ENCODE data around the gene CABLES2. TPM values are rescaled to one million over a fixed set of nuclear protein-coding genes. Genes with fewer than 3 reads are reported as not detected.

CABLES2 gene
- total RNA-seq, 1 experiment from 2014 or later: 12.4 TPM

DNA sequence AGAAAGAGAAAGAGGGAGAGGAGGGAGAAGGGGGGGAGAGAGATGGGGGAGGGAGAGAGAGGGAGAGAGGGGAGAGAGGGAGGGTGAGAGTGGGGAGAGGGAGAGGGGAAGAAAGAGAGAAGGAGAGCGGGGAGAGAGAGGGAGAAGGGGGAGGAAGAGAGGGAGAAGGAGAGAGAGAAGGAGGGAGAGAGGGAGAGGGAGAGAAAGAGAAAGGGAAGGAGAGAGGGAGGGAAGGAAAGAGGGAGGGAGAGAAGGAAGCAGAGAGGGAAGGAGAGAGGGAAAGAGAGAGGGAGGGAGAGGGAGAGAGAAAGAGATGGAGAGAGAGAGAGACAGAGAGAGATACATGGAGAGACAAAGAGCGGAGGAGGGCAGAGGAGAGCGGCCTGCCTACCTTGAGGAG, 44.9 kb upstream of the CABLES2 start:
- H3K27me3 ChIP-seq (ENCODE audit: low read length): no peaks in the 10 kb centered on the region

DNA sequence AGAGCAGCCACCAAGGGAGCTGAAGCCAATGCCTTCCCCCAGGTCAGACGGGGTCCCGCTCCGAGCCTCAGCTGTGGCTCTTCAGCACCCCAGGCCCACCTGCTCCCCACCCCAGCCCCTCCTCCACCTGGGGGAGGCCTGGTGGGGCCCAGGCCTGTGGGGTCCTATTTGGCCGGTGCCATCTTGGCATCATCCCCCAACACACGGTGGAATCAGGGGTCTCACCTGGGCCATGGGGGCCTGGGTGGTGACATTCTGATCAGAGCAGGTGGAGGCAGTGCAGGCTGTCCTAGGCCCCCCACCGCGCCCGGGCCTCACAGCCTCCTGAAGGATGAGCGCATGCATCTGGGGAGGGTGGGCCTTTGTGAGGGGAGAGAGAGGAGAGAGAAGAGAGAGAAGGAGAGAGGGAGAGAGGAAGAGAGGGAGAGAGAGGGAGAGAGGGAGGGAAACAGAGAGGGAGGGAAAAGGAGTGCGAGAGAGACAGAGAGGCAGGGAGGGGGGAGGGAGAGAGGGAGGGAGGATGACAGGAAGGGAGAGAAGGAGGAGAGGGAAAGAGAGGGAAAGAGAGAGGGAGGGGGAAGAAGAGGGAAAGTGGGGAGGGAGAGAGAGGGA, 44.2 kb upstream of the CABLES2 start:
- ChIA-PET CTCF (no interaction called here), POLR2A (ENCODE audit: unreplicated experiment) (no interaction called here)
- no peaks in the 10 kb centered on the region for H3K79me2 ChIP-seq (ENCODE audit: low read length)
- TF ChIP-seq EZH2 (IDR thresholded peaks at IDR 0.05; ENCODE audit: low read length, unreplicated experiment): no peak
- no peak for TF ChIP-seq EZH2phosphoT487 (IDR thresholded peaks at IDR 0.05; ENCODE audit: borderline replicate concordance, low read length)
- TF ChIP-seq, protein P1, sequence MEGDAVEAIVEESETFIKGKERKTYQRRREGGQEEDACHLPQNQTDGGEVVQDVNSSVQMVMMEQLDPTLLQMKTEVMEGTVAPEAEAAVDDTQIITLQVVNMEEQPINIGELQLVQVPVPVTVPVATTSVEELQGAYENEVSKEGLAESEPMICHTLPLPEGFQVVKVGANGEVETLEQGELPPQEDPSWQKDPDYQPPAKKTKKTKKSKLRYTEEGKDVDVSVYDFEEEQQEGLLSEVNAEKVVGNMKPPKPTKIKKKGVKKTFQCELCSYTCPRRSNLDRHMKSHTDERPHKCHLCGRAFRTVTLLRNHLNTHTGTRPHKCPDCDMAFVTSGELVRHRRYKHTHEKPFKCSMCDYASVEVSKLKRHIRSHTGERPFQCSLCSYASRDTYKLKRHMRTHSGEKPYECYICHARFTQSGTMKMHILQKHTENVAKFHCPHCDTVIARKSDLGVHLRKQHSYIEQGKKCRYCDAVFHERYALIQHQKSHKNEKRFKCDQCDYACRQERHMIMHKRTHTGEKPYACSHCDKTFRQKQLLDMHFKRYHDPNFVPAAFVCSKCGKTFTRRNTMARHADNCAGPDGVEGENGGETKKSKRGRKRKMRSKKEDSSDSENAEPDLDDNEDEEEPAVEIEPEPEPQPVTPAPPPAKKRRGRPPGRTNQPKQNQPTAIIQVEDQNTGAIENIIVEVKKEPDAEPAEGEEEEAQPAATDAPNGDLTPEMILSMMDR (conservative IDR thresholded peaks at IDR 0.05; ENCODE audit: low read depth, low read length): no peak
- H3K27ac ChIP-seq (ENCODE audit: low read length): no peak overlapping the region
- no peak overlapping the region for H3K4me3 ChIP-seq (ENCODE audit: low read length)
- no peaks in the 10 kb centered on the region for H3K9me3 ChIP-seq (ENCODE audit: low read length)
- H3K36me3 ChIP-seq (ENCODE audit: low read depth, low read length): no peaks in the 10 kb centered on the region
- no peak overlapping the region for H3K9ac ChIP-seq (ENCODE audit: low read length)
- no peaks in the 10 kb centered on the region for H4K20me1 ChIP-seq (ENCODE audit: low read length)
- no peaks in the 10 kb centered on the region for H3F3A ChIP-seq (ENCODE audit: low read length, unreplicated experiment)
- H3K4me2 ChIP-seq (ENCODE audit: low read length): no peak overlapping the region
- H3K27me3 ChIP-seq (ENCODE audit: low read length): no peaks in the 10 kb centered on the region
- no peaks in the 10 kb centered on the region for H3K4me1 ChIP-seq (ENCODE audit: insufficient read depth, low read length)
- H2AFZ ChIP-seq (ENCODE audit: low read length): no peak overlapping the region
- no peak for DNase-seq
- no peak for ATAC-seq
- intact Hi-C loops (cut with micrococcal nuclease): no loop called here
- BruUV-seq (replicated peaks): no TSS peak
- H3K9me2 ChIP-seq (replicated peaks; ENCODE audit: low read length): no peaks in the 10 kb centered on the region

More for the DNA sequence above, 44.9 kb upstream of the CABLES2 start:
- H2AFZ ChIP-seq (ENCODE audit: low read length): no peak overlapping the region
- no peaks in the 10 kb centered on the region for H3K36me3 ChIP-seq (ENCODE audit: low read depth, low read length)
- ChIA-PET POLR2A (ENCODE audit: unreplicated experiment) (no interaction called here), CTCF (no interaction called here)
- H3K27ac ChIP-seq (ENCODE audit: low read length): no peak overlapping the region
- H3K79me2 ChIP-seq (ENCODE audit: low read length): no peaks in the 10 kb centered on the region
- intact Hi-C loops (cut with micrococcal nuclease): no loop called here
- no peak for DNase-seq
- no peaks in the 10 kb centered on the region for H3K9me2 ChIP-seq (replicated peaks; ENCODE audit: low read length)
- no peak for ATAC-seq
- H3F3A ChIP-seq (ENCODE audit: low read length, unreplicated experiment): no peaks in the 10 kb centered on the region
- no peak overlapping the region for H3K4me3 ChIP-seq (ENCODE audit: low read length)
- H3K9ac ChIP-seq (ENCODE audit: low read length): no peak overlapping the region
- H3K4me2 ChIP-seq (ENCODE audit: low read length): no peak overlapping the region
- TF ChIP-seq EZH2phosphoT487 (IDR thresholded peaks at IDR 0.05; ENCODE audit: borderline replicate concordance, low read length) (no peak), EZH2 (IDR thresholded peaks at IDR 0.05; ENCODE audit: low read length, unreplicated experiment) (no peak)
- TF ChIP-seq, protein P1 (conservative IDR thresholded peaks at IDR 0.05; ENCODE audit: low read depth, low read length): no peak
- no peaks in the 10 kb centered on the region for H3K4me1 ChIP-seq (ENCODE audit: insufficient read depth, low read length)
- BruUV-seq (replicated peaks): no TSS peak
- no peaks in the 10 kb centered on the region for H3K9me3 ChIP-seq (ENCODE audit: low read length)
- H4K20me1 ChIP-seq (ENCODE audit: low read length): no peaks in the 10 kb centered on the region

DNA sequence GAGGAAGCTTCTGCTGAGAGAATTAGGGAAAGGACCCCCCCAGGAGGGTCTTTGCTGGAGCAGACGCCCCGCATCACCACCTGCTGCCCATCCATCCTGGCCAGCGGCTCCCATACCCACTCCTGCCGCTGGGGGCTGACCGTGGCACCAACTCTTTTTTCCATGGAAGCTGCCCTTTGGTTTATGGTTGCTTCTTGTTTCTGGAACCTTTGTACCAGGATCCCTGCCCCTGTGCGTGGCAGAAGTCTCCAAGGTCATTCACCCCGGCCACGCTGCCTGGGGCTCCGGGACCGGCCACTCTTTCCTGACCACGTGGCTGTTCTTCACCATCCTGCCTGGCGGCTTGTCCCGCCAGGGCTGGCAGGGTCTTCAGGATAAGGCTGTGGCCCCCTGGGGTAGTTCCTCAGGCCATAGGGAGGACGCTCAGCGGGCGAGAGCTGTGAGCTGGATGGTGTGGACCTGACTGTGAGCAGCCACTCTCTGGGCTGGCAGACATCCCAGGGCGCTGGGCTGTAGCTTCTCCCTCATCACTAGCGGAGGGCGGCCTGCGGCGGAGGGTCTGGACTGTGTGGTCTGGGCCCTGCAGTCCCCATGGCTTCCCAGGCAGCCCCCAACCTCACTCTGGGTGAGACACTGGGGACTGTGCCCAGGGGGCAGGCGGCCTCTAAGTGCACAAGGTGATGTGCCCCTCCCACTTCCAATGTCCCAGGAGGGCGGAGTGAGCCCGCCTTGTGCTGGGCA, 43.0 kb upstream of the CABLES2 start:
- TF ChIP-seq EZH2phosphoT487 (IDR thresholded peaks at IDR 0.05; ENCODE audit: borderline replicate concordance, low read length) (no peak), EZH2 (IDR thresholded peaks at IDR 0.05; ENCODE audit: low read length, unreplicated experiment) (no peak)
- TF ChIP-seq, protein P1 (conservative IDR thresholded peaks at IDR 0.05; ENCODE audit: low read depth, low read length): peak; percentile 48
- ChIA-PET POLR2A (ENCODE audit: unreplicated experiment) (no interaction called here), CTCF (no interaction called here)
- Histone ChIP-seq H3K4me2 (ENCODE audit: low read length) (no peak overlapping the region), H3K27me3 (ENCODE audit: low read length) (no peaks in the 10 kb centered on the region), H3K36me3 (ENCODE audit: low read depth, low read length) (no peaks in the 10 kb centered on the region), H3K9me2 (replicated peaks; ENCODE audit: low read length) (no peaks in the 10 kb centered on the region), H3K4me3 (ENCODE audit: low read length) (no peak overlapping the region), H3K9ac (ENCODE audit: low read length) (no peak overlapping the region), H3K4me1 (ENCODE audit: insufficient read depth, low read length) (no peaks in the 10 kb centered on the region), H3K9me3 (ENCODE audit: low read length) (no peaks in the 10 kb centered on the region), H3F3A (ENCODE audit: low read length, unreplicated experiment) (no peaks in the 10 kb centered on the region), H2AFZ (ENCODE audit: low read length) (no peak overlapping the region), H4K20me1 (ENCODE audit: low read length) (no peaks in the 10 kb centered on the region), H3K27ac (ENCODE audit: low read length) (no peak overlapping the region), H3K79me2 (ENCODE audit: low read length) (no peaks in the 10 kb centered on the region)
- DNase-seq (peak; percentile 32), ATAC-seq (peak; percentile 67)
- intact Hi-C loops (cut with micrococcal nuclease): no loop called here
- BruUV-seq (replicated peaks): no TSS peak

All from PC-3 (cell line).